Fibroblast of villous mesenchyme (primary cell): ENCODE results near the gene HAND2. TPM values are rescaled to one million over a fixed set of nuclear protein-coding genes. Genes with fewer than 3 reads are reported as not detected.

Experiments used
- DNase-seq: peaks from one replicate; pipeline ENCODE4 v3.0.0-alpha.2; 2010; ENCODE audit warnings: low read depth
- H3K4me3 ChIP-seq: 2 replicates; pipeline ENCODE4 v1.5.1; 2011; ENCODE audit warnings: low read depth, mild to moderate bottlenecking, low read length
- total RNA-seq: library from RNA; depleted of rRNA; stranded (reverse); fragments of >200 nt; gene quantifications from 2 replicates; pipeline ENCODE4 v1.2.3, GENCODE V29; 2012
- TF ChIP-seq, protein P1 (sequence below): IDR thresholded peaks from 2 replicates; pipeline ENCODE4 v1.5.1; 2012; ENCODE audit warnings: low read depth, mild to moderate bottlenecking, low read length; ENCODE audit not compliant: insufficient read depth

Gene HAND2
- total RNA-seq, 1 donor, result 71.7 TPM

GRCh38 chr4:173526027-173526482 is 4.0 kb downstream of the HAND2 start:
- TF ChIP-seq, protein P1, sequence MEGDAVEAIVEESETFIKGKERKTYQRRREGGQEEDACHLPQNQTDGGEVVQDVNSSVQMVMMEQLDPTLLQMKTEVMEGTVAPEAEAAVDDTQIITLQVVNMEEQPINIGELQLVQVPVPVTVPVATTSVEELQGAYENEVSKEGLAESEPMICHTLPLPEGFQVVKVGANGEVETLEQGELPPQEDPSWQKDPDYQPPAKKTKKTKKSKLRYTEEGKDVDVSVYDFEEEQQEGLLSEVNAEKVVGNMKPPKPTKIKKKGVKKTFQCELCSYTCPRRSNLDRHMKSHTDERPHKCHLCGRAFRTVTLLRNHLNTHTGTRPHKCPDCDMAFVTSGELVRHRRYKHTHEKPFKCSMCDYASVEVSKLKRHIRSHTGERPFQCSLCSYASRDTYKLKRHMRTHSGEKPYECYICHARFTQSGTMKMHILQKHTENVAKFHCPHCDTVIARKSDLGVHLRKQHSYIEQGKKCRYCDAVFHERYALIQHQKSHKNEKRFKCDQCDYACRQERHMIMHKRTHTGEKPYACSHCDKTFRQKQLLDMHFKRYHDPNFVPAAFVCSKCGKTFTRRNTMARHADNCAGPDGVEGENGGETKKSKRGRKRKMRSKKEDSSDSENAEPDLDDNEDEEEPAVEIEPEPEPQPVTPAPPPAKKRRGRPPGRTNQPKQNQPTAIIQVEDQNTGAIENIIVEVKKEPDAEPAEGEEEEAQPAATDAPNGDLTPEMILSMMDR, result no peak
- H3K4me3 ChIP-seq, result peak overlapping the region; percentile 97
- DNase-seq, result peak; percentile 70

DNA sequence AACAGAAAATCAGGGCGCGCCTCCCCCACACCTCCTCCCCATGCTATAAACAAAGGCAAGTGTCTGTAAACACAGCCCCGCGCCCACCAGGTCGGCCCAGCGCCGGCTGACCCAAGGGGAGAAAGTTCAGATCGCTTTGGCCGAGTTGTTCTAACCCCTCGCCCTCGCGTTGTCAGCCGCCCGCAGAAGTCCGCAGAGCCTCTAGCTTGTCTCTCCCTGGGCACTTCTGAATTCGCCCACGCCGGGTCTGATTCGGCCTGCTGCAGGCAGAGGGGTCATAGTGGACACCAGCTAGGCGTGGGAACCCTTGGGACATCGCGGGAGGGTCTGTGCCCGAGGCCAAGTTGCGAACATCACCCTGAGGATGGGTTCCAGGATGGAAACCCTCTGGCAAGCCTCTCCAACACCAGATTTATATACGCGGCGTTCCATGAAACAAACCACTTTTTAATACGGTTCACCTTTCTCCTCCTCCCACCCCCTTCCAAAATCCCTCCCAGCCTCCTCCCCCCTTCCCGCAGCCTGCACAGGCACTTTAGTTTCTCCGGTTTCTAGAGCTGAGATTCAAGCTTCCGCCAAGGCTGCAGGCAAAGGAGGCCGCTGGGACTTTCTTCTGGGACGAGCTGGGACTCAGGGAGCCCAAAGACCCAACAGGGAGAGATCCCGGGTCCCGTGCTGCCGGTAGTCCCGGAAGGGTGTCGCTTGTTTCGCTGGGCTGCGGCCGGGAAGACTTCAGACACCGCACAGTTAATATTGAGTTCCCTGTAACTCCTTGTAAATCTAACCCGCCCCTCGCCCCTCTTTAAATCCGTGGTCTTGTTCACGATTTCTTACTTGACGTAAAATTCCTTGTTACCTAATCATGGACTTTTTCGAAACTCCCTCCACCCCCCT is 4.7 kb downstream of the HAND2 start:
- H3K4me3 ChIP-seq, result peak overlapping the region; percentile 97
- peak; percentile 86 for DNase-seq
- TF ChIP-seq, protein P1, result no peak

DNA sequence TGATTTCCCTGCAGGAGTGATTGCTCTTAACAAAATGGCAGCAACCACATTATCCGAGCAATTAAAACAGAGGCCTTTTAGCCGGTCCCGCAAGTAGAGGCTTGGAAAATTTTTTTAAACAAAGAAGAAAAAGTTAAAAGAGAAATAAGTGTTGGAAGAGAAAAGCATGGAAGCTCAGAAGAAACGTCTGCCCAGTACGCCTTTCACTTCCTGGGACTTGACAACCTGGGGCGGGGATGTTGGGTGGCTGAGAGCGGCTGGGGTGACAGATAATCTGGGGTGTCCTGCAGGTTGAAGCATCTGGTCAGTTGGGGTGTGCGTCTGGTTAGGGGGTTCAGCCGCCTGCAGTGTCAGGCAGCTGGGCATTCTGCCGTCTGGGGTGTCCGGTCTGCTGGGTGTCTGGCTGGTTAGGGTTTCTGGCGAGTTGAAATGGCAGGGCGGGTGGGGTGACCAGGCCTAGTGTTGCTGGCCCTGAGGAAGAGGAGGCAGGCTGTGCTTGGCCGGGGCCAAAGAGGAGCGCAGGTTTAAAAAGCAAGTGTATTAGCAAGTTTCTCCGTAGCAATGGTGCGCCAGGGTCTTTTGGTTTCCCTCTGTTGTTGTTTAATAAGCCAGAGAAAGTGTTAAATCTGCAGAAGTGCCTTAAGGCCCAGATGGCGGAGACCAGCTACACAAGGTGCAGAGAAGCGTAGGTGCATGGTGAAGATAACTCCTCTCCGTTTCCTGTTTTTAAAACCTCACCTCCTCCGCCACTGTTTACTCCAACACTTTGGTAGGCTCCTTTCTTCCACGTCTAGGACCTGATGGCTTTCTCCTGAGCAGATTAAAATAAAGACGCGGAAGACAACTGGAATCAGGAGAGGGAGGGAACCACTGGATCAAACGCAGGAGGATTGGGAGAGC is 5.6 kb downstream of the HAND2 start:
- TF ChIP-seq, protein P1, result no peak
- DNase-seq, result peak; percentile 72
- H3K4me3 ChIP-seq, result peak overlapping the region; percentile 97

- DNase-seq, result peak; percentile 76
- H3K4me3 ChIP-seq, result peak overlapping the region; percentile 97
- TF ChIP-seq, protein P1, result no peak
Observed at GRCh38 chr4:173522951-173523395, 7.1 kb downstream of the HAND2 start.

- DNase-seq, result peak; percentile 97
- TF ChIP-seq, protein P1, result peak; percentile 26
- H3K4me3 ChIP-seq, result peak overlapping the region; percentile 97
Observed at GRCh38 chr4:173522160-173522950, 7.7 kb downstream of the HAND2 start.
